GM12872 (cell line): ENCODE measurements around the gene FOXP2.

Source experiments
- CTCF ChIP-seq: IDR thresholded peaks from 3 replicates; pipeline ENCODE4 v1.5.1; 2011; ENCODE audit warnings: low read depth, mild to moderate bottlenecking, low read length, moderate library complexity; ENCODE audit not compliant: insufficient read depth

The FOXP2 gene

GRCh38 chr7:114662002-114662677, 247.5 kb downstream of the FOXP2 start:
- no peak for TF ChIP-seq CTCF

DNA sequence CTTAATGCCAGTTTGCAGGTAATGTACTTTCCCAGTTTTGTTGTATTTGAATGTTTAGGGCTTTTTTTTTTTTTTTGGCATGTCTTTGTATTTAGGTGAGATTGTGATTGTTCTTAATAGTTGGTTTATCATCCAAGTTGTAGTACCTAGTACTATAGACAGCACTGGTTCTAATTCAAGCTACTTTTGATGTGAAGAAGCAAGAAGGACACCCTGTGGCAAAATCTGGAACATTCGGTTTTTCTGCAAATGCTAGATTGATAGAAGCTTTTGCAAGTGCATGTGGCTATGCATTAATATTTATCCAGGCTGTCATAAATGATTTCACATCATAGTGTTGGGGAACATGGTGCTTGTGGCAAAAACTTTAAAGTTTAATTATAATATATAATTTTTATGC, 248.9 kb downstream of the FOXP2 start:
- TF ChIP-seq CTCF: peak; percentile 26; the same call in 2 of the 3 replicates

DNA sequence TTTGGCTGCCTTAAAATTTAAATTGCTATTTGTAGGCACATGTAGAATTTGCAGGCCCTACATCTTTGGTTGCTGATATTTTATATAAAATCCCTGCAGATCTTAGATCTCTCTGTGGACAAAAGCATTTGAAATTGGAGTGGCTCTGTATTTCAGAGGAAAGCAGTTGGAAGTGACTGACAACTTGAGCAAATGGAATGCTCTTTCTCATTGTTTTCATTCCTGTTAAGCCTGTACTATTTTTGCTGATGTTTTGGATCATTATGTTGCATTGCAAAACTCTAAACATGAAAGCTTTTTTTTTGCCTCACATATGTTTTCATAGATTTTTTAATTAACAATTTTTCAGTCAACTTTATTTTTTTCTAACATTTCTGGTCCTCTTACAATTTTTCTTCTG, 256.1 kb downstream of the FOXP2 start:
- no peak for TF ChIP-seq CTCF

DNA sequence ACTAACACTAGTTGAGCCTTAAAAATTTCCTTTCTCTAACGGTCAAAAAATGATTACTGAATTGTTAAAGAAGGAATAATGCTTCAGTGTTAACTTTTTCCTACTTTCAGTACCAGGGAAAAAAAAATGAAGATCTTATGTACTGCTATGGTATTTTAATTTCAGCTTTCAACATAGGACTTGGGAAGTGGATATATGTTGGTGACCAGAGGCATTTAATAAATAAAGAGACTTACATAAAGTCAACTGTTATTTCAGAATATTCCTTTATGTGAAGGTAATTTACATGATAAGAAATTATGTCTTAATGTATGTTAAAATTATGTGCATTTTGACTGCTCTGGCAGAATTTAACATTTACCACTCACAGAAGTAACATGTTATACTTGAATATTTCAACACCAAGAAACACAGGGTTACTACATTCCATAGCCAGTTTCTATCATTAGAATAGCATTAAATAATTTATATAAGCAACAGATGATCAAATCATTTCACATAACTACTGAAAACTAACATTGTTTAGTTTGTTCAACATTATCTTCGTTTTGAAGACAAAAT, 257.0 kb downstream of the FOXP2 start:
- no peak for TF ChIP-seq CTCF

DNA sequence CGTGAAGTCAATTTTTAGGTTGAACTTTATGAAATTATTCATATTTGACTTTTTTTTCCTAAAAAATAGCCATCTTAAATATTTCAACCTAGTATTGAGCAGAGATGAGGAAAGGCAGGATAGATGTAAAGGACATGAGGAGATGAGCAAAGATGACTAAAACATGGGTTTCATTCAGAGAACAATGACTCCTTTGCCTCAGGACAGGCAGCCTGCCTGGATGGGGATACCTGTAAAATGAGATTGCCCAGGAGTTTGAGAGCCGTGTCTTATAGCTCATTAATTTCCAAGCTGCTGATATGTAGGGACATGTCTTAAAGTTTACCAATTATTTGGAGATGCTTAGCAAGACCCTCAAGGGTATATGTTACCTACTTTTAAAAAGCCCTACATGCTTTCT, 263.5 kb downstream of the FOXP2 start:
- no peak for TF ChIP-seq CTCF

DNA sequence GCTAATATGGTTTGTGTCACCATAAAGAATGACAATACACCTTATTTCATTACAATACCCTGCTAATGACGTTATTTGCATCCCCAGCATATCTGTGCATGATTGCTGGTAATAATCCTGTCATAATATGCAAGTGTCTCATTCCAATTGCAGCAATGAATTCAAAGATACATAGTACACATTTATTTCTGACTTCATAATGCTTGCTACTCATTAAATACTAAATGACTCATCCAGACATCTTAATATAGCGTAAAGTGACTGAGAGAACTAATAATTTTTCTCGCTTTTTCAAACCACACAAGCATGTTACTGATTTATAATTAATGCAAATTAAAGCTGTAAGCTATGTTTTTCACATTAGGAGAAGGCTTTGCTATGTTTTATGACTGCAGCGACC, 272.6 kb downstream of the FOXP2 start:
- no peak for TF ChIP-seq CTCF

DNA sequence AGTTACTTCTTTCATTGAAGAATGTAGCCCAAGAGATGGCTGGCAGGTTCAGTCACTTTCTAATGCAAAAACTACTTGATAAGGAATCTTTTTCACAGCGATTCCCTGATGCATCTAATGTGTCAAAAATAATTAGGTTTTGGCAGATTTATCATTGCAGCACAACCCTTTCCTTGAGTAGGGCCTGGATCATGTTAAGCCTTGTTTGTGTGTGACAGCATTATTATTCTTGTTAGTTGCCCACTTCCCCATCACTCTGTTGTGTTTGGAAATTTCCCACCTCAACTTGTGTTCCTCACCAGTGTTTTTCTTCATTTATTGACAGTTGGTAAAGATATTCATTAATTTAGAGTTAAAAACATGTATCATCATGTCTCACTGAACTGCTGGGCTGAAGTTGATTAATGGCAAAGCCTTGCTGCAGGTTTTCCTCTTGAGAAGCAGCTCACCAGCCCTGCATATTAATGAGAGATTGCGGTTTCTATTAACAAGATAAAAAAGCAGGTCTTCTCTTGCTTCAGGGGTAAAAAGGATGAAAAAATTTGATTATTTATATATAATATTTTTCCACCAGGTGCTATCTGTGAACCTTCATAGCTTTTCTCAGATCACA, 273.9 kb downstream of the FOXP2 start:
- TF ChIP-seq CTCF: no peak
